ENCODE measurements around the gene WNT3A. TPM values are rescaled to one million over a fixed set of nuclear protein-coding genes. Genes with fewer than 3 reads are reported as not detected.

The WNT3A gene
- total RNA-seq, 1 experiment from 2014 or later, result 1.0 TPM

DNA sequence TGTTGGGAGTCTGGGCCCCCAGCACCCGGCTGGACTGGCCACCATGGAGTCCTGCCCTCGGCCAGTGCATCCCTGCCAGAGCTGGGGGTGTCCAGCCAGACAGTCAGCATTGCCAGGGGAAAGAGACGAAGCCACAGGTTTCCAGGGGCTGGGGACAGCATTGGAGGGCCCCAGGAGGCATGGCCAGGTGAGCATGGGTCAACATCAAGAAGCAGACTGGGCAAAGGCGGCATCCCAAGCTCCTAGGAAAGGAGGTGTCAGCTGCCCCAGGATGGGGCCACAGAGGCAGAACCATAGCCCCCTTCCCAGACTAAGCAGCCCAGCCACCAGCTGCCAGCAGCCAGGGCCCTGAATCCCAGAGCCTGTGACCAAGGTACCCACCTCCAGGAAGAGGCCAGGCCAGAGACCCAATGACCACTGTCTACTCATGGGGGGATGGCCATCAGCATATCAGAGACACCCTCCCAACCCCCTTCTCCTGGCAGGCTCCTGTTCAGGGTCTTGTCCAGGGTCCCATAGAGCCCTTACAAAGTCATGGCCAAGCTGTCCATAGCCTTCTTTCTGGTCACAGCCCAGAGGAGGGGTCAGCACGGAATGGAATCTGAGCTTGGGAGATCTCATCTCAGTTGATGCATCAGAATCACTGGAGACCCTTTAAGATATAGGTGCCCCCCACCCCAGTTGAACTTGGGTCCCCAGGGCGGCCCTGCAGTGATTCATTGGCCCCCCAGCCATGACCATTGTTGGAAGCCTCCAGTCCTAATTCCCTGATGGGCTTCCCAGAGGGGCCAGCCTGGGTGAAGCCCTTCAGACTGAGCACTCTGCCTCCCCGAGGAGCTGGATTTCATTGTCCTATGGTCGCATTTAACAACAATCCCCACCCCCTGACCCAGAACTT lies 32.5 kb downstream of the WNT3A start:
- H3K9me3 ChIP-seq (ENCODE audit: low read length), result no peaks in the 10 kb centered on the region
- CTCF ChIA-PET, result no interaction called here
- no peak overlapping the region for H3K4me2 ChIP-seq (ENCODE audit: low read length)
- peaks cover 4% of the 10 kb centered on the region; the same call in 1 of the 2 replicates for H3K27me3 ChIP-seq (ENCODE audit: low read length)
- no peak for DNase-seq
- H3K9me2 ChIP-seq (replicated peaks; ENCODE audit: low read length), result no peaks in the 10 kb centered on the region
- H3K27ac ChIP-seq (ENCODE audit: low read length), result no peak overlapping the region
- no peak overlapping the region for H3K9ac ChIP-seq (ENCODE audit: low read length)
- no peak overlapping the region for H2AFZ ChIP-seq (ENCODE audit: low read length)
- H3K4me1 ChIP-seq (ENCODE audit: insufficient read depth, low read length), result peaks cover 15% of the 10 kb centered on the region
- no peak overlapping the region for H3K4me3 ChIP-seq (ENCODE audit: low read length)
- no peaks in the 10 kb centered on the region for H3K79me2 ChIP-seq (ENCODE audit: low read length)
- intact Hi-C loops (cut with micrococcal nuclease), result no loop called here
- H3F3A ChIP-seq (ENCODE audit: low read length, unreplicated experiment), result peaks cover 4% of the 10 kb centered on the region
- TF ChIP-seq, protein P1, sequence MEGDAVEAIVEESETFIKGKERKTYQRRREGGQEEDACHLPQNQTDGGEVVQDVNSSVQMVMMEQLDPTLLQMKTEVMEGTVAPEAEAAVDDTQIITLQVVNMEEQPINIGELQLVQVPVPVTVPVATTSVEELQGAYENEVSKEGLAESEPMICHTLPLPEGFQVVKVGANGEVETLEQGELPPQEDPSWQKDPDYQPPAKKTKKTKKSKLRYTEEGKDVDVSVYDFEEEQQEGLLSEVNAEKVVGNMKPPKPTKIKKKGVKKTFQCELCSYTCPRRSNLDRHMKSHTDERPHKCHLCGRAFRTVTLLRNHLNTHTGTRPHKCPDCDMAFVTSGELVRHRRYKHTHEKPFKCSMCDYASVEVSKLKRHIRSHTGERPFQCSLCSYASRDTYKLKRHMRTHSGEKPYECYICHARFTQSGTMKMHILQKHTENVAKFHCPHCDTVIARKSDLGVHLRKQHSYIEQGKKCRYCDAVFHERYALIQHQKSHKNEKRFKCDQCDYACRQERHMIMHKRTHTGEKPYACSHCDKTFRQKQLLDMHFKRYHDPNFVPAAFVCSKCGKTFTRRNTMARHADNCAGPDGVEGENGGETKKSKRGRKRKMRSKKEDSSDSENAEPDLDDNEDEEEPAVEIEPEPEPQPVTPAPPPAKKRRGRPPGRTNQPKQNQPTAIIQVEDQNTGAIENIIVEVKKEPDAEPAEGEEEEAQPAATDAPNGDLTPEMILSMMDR (conservative IDR thresholded peaks at IDR 0.05; ENCODE audit: low read depth, low read length), result no peak
- no peak for TF ChIP-seq EZH2phosphoT487 (IDR thresholded peaks at IDR 0.05; ENCODE audit: borderline replicate concordance, low read length)
- no TSS peak for BruUV-seq (replicated peaks)
- no peaks in the 10 kb centered on the region for H3K36me3 ChIP-seq (ENCODE audit: low read depth, low read length)
- POLR2A ChIA-PET (ENCODE audit: unreplicated experiment), result no interaction called here
- H4K20me1 ChIP-seq (ENCODE audit: low read length), result no peaks in the 10 kb centered on the region
- no peak for ATAC-seq

DNA sequence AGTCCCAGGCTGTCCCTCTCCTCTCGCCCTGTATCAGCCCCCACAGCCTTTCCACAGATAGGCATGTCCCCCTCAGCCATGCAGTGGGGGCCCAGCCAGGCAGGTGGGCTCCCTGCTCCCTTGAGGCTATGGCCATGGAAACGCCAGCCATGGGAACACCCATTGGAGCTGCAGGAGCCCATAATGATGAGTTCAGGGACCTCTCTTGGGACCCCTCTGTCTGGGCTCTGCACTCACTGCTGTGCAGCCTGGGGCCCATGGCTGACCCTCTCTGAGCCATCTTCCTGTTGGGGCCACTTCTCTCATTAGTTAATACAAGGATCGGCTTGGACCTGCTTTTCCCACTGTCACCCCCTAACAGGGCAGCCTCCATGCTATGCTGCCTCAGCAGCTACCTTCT lies 33.2 kb downstream of the WNT3A start:
- Histone ChIP-seq H2AFZ (ENCODE audit: low read length) (no peak overlapping the region), H3K4me2 (ENCODE audit: low read length) (no peak overlapping the region), H3K4me1 (ENCODE audit: insufficient read depth, low read length) (peaks cover 22% of the 10 kb centered on the region), H3K27me3 (ENCODE audit: low read length) (peaks cover 4% of the 10 kb centered on the region; the same call in 1 of the 2 replicates), H3K36me3 (ENCODE audit: low read depth, low read length) (no peaks in the 10 kb centered on the region), H3K9me3 (ENCODE audit: low read length) (no peaks in the 10 kb centered on the region), H3K4me3 (ENCODE audit: low read length) (no peak overlapping the region), H3K27ac (ENCODE audit: low read length) (no peak overlapping the region), H4K20me1 (ENCODE audit: low read length) (no peaks in the 10 kb centered on the region), H3K9ac (ENCODE audit: low read length) (no peak overlapping the region), H3F3A (ENCODE audit: low read length, unreplicated experiment) (peaks cover 4% of the 10 kb centered on the region), H3K79me2 (ENCODE audit: low read length) (no peaks in the 10 kb centered on the region), H3K9me2 (replicated peaks; ENCODE audit: low read length) (no peaks in the 10 kb centered on the region)
- ATAC-seq (no peak), DNase-seq (no peak)
- TF ChIP-seq, protein P1 (conservative IDR thresholded peaks at IDR 0.05; ENCODE audit: low read depth, low read length), result no peak
- no peak for TF ChIP-seq EZH2phosphoT487 (IDR thresholded peaks at IDR 0.05; ENCODE audit: borderline replicate concordance, low read length)
- TF ChIP-seq EZH2 (IDR thresholded peaks at IDR 0.05; ENCODE audit: low read length, unreplicated experiment), result no peak
- no TSS peak for BruUV-seq (replicated peaks)
- CTCF ChIA-PET, result no interaction called here
- POLR2A ChIA-PET (ENCODE audit: unreplicated experiment), result no interaction called here
- intact Hi-C loops (cut with micrococcal nuclease), result no loop called here

DNA sequence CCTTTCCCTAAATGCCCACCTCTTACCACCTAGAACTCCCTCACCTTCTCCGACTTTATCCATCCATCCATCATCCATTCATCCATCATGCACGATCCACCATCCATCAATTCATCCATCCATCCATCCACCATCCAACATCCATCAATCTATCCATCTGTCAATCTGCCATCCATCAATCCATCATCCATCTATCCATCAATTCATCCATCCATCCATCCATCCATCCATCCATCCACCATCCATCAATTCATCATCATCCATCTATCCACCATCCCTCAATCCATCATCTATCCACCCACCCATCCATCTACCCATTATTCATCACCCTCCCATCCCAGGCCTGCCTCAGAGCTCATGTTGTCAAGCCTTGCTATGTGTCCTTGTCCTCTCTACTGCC lies 34.5 kb downstream of the WNT3A start:
- Histone ChIP-seq H2AFZ (ENCODE audit: low read length) (no peak overlapping the region), H3K9ac (ENCODE audit: low read length) (no peak overlapping the region), H3F3A (ENCODE audit: low read length, unreplicated experiment) (peaks cover 4% of the 10 kb centered on the region), H3K27ac (ENCODE audit: low read length) (no peak overlapping the region), H3K4me1 (ENCODE audit: insufficient read depth, low read length) (peaks cover 36% of the 10 kb centered on the region), H4K20me1 (ENCODE audit: low read length) (no peaks in the 10 kb centered on the region), H3K79me2 (ENCODE audit: low read length) (no peaks in the 10 kb centered on the region), H3K4me3 (ENCODE audit: low read length) (no peak overlapping the region), H3K36me3 (ENCODE audit: low read depth, low read length) (no peaks in the 10 kb centered on the region), H3K4me2 (ENCODE audit: low read length) (no peak overlapping the region), H3K27me3 (ENCODE audit: low read length) (peaks cover 4% of the 10 kb centered on the region; the same call in 1 of the 2 replicates), H3K9me2 (replicated peaks; ENCODE audit: low read length) (no peaks in the 10 kb centered on the region), H3K9me3 (ENCODE audit: low read length) (no peaks in the 10 kb centered on the region)
- no peak for DNase-seq
- CTCF ChIA-PET, result no interaction called here
- TF ChIP-seq, protein P1 (conservative IDR thresholded peaks at IDR 0.05; ENCODE audit: low read depth, low read length), result no peak
- TF ChIP-seq EZH2 (IDR thresholded peaks at IDR 0.05; ENCODE audit: low read length, unreplicated experiment), result no peak
- TF ChIP-seq EZH2phosphoT487 (IDR thresholded peaks at IDR 0.05; ENCODE audit: borderline replicate concordance, low read length), result no peak
- POLR2A ChIA-PET (ENCODE audit: unreplicated experiment), result no interaction called here
- no peak for ATAC-seq
- intact Hi-C loops (cut with micrococcal nuclease), result no loop called here
- BruUV-seq (replicated peaks), result no TSS peak

Data from PC-3 (cell line).